HepG2 (cell line): Measurements from ENCODE around the gene MAGI1. TPM values are rescaled to one million over a fixed set of nuclear protein-coding genes. Genes with fewer than 3 reads are reported as not detected.

Experiments used
- ATAC-seq: fragments of 200-7000 bp; cut with Tn5 transposase; 3 replicates; pipeline ENCODE4 v1.9.1; 2020; ENCODE audit warnings: mild to moderate bottlenecking, moderate library complexity
- BruUV-seq: library from RNA; stranded (reverse); fragments of 400-500 nt; replicated peaks from 2 replicates; lab custom pipeline; 2021; lab: Mats Ljungman, UMichigan
- CTCF ChIA-PET: fragments of 300-600 bp; formaldehyde crosslinking; extraction: SDS; loops from one replicate; lab custom pipeline; 2021; ENCODE audit warnings: low total read pairs, inconsistent platforms, low intra/inter-chr PET ratio; lab: Yijun Ruan, JAX
- POLR2A ChIA-PET: fragments of 350-600 bp; sonication (Branson Sonifier 250); formaldehyde crosslinking; loops from one replicate; lab custom pipeline; 2020; ENCODE audit warnings: antibody characterized with exemption, inconsistent platforms; lab: Yijun Ruan, JAX
- DNase-seq: peaks from one replicate; pipeline ENCODE4 v3.0.0-alpha.2; 2015; ENCODE audit warnings: low spot score
- FAIRE-seq: peaks from 3 replicates; lab custom pipeline; 2011; peaks lifted over from hg19 to GRCh38; lab: Jason Lieb, UNC
- H2AFZ ChIP-seq: one replicate; pipeline ENCODE4 v1.6.1; 2011; ENCODE audit warnings: low read length, inconsistent platforms
- H3K27ac ChIP-seq: fragments of 300-600 bp; 3 replicates; pipeline ENCODE4 v1.8.0; 2011; ENCODE audit warnings: mixed run types, mild to moderate bottlenecking, mixed read lengths, low read length, inconsistent platforms; ENCODE audit not compliant: insufficient read depth; ENCODE audit errors: extremely low read length
- H3K27me3 ChIP-seq, 2 experiments: fragments of 200-600 bp in 1 of 2; 2 replicates in 1 of 2; 3 replicates in 1 of 2; pipeline versions ENCODE4 v1.6.0 to v1.8.0; 2011; ENCODE audit warnings: low read length in 2 of 2, mild to moderate bottlenecking in 2 of 2, moderate library complexity in 2 of 2, inconsistent platforms in 1 of 2; ENCODE audit not compliant: insufficient read depth in 2 of 2, control insufficient read depth in 1 of 2
- H3K36me3 ChIP-seq, 2 experiments: fragments of 200-600 bp in 1 of 2; replicated peaks in 1 of 2; 2 replicates in 1 of 2; 3 replicates in 1 of 2; pipeline versions ENCODE4 v1.5.1 to v1.8.0; 2011; ENCODE audit warnings: low read length in 2 of 2, inconsistent platforms in 1 of 2; ENCODE audit not compliant: insufficient read depth in 2 of 2, control insufficient read depth in 1 of 2
- H3K4me1 ChIP-seq: 2 replicates; pipeline ENCODE4 v1.5.1; 2012; ENCODE audit warnings: low read length, inconsistent platforms; ENCODE audit not compliant: insufficient read depth
- H3K4me2 ChIP-seq: 2 replicates; pipeline ENCODE4 v1.6.0; 2011; ENCODE audit warnings: low read depth, low read length, inconsistent platforms
- H3K4me3 ChIP-seq, 3 experiments: fragments of 200-600 bp in 1 of 3; sonication (generic), shearing (Covaris generic) in 1 of 3; replicated peaks in 1 of 3; 2 replicates each; pipeline ENCODE4 v1.5.1; 2011 to 2016; ENCODE audit warnings: low read length in 3 of 3, inconsistent platforms in 2 of 3, low read depth in 2 of 3, mild to moderate bottlenecking in 2 of 3, control low read depth in 1 of 3, mixed read lengths in 1 of 3; ENCODE audit not compliant: insufficient read depth in 1 of 3
- H3K79me2 ChIP-seq: one replicate; pipeline ENCODE4 v1.6.1; 2011; ENCODE audit warnings: low read length, inconsistent platforms; ENCODE audit not compliant: insufficient read depth
- H3K9ac ChIP-seq: 2 replicates; pipeline ENCODE4 v1.6.0; 2011; ENCODE audit warnings: mild to moderate bottlenecking, low read depth, low read length, inconsistent platforms; ENCODE audit not compliant: insufficient read depth
- H3K9me3 ChIP-seq: 2 replicates; pipeline ENCODE4 v1.5.1; 2012; ENCODE audit warnings: mild to moderate bottlenecking, low read length
- H4K20me1 ChIP-seq: 2 replicates; pipeline ENCODE4 v1.6.0; 2011; ENCODE audit warnings: inconsistent platforms, mild to moderate bottlenecking, low read length, moderate library complexity; ENCODE audit not compliant: insufficient read depth
- CBX2 ChIP-seq, 2 experiments: fragments of 200-600 bp in 1 of 2; sonication (generic); formaldehyde crosslinking in 1 of 2; IDR thresholded peaks; 2 replicates each; pipeline versions ENCODE4 v1.7.0 to v1.8.1; 2018 to 2022; ENCODE audit warnings: low read depth in 2 of 2, low read length in 1 of 2, mild to moderate bottlenecking in 1 of 2, missing genetic modification reagents in 1 of 2
- GATAD2A ChIP-seq: IDR thresholded peaks from 2 replicates; pipeline ENCODE4 v1.6.1; 2016
- IRF9 ChIP-seq: sonication (generic); formaldehyde crosslinking; IDR thresholded peaks from 2 replicates; pipeline ENCODE4 v1.8.0; 2022; ENCODE audit warnings: missing genetic modification reagents, mild to moderate bottlenecking, borderline replicate concordance
- PAWR ChIP-seq: sonication (generic); formaldehyde crosslinking; IDR thresholded peaks from 2 replicates; pipeline ENCODE4 v1.4.0; 2020; ENCODE audit warnings: missing genetic modification reagents, mild to moderate bottlenecking, borderline replicate concordance
- POLR2A ChIP-seq, 2 experiments: IDR thresholded peaks; 2 replicates each; pipeline ENCODE4 v1.6.1; 2011; ENCODE audit warnings: low read depth in 2 of 2, low read length in 2 of 2, mild to moderate bottlenecking in 1 of 2, moderate library complexity in 1 of 2; ENCODE audit not compliant: insufficient read depth in 1 of 2
- SPEN ChIP-seq: sonication (generic); formaldehyde crosslinking; IDR thresholded peaks from 2 replicates; pipeline ENCODE4 v1.5.1; 2020; ENCODE audit warnings: low read depth, mild to moderate bottlenecking, missing genetic modification reagents
- ZBTB21 ChIP-seq: sonication (generic); formaldehyde crosslinking; IDR thresholded peaks from 2 replicates; pipeline ENCODE4 v1.4.0; 2020; ENCODE audit warnings: missing genetic modification reagents
- ZBTB3 ChIP-seq: sonication (generic); formaldehyde crosslinking; IDR thresholded peaks from 2 replicates; pipeline ENCODE4 v1.4.0; 2020; ENCODE audit warnings: low read depth, mild to moderate bottlenecking, moderate library complexity, missing genetic modification reagents, borderline replicate concordance
- ZNF329 ChIP-seq: sonication (generic); formaldehyde crosslinking; IDR thresholded peaks from 2 replicates; pipeline ENCODE4 v1.9.0; 2021; ENCODE audit warnings: low read depth, mild to moderate bottlenecking, missing genetic modification reagents
- ZNF577 ChIP-seq: sonication (generic); formaldehyde crosslinking; IDR thresholded peaks from 2 replicates; pipeline ENCODE4 v1.4.0; 2020; ENCODE audit warnings: mild to moderate bottlenecking, low read depth, missing genetic modification reagents, borderline replicate concordance
- WGBS: methylation state at CpG from one replicate; pipeline ENCODE4 v1.1.6; 2017; ENCODE audit warnings: low lambda C conversion rate; 5-methylcytosine and 5-hydroxymethylcytosine counted together
- in situ Hi-C: cut with HindIII; loops from 2 replicates; pipeline ENCODE4 v1.10.0; 2017; ENCODE audit warnings: low pct_unique_long_range_greater_than_20kb; ENCODE audit not compliant: extremely low pct_ligation_motif_present
- intact Hi-C: fragments of 100-400 bp; cut with micrococcal nuclease; formaldehyde crosslinking; loops from one replicate; pipeline ENCODE4 v1.10.0; 2022; ENCODE audit not compliant: unreplicated experiment
- polyA plus RNA-seq, 8 experiments: library from polyadenylated mRNA; depleted of rRNA in 3 of 8; stranded (reverse) in 7 of 8; unstranded in 1 of 8; fragments of >200 nt; fragmentation: Illumina TruSeq in 4 of 8; extraction: Trizol in 4 of 8; gene quantifications; 2 replicates each; pipeline versions ENCODE4 v1.2.1 to v1.2.3, GENCODE V29; 2011 to 2016; ENCODE audit warnings: low read depth in 4 of 8, missing spikeins in 1 of 8, mixed read lengths in 1 of 8; ENCODE audit not compliant: insufficient read depth in 1 of 8
- total RNA-seq, 5 experiments: library from RNA; depleted of rRNA; stranded (reverse); fragments of >200 nt; fragmentation: Illumina TruSeq; extraction: Trizol; gene quantifications; 2 replicates each; pipeline ENCODE4 v1.2.3, GENCODE V29; 2016; ENCODE audit warnings: low read depth in 1 of 5
- TF ChIP-seq, protein P1 (sequence below): IDR thresholded peaks from 2 replicates; pipeline ENCODE4 v1.6.1; 2018; ENCODE audit warnings: missing genetic modification reagents
- TF ChIP-seq, protein P2 (sequence below): fragments of 450-650 bp; IDR thresholded peaks from 2 replicates; pipeline ENCODE4 v1.6.1; 2017; ENCODE audit warnings: mild to moderate bottlenecking

The MAGI1 gene
- total and polyA plus RNA-seq, 2 of the 13 experiments (the other 11 are each of a cell fraction or from before 2014, with no cell fraction given): 22.2 to 26.0 TPM

GRCh38 chr3:65964838-65965237, 73.9 kb downstream of the MAGI1 start:
- TF ChIP-seq IRF9 (CRISPR knock-in tag) (no peak), GATAD2A (CRISPR knock-in tag) (no peak), PAWR (CRISPR knock-in tag) (no peak), POLR2A (IDR thresholded peaks at IDR 0.05; ENCODE audit: insufficient read depth in 1 of 2, low read depth in 2 of 2, low read length in 2 of 2) (no peak), ZBTB3 (CRISPR knock-in tag) (no peak), ZBTB21 (CRISPR knock-in tag) (no peak), ZNF577 (CRISPR knock-in tag) (no peak), ZNF329 (CRISPR knock-in tag) (no peak), CBX2 (IDR thresholded peaks at IDR 0.05; ENCODE audit: low read depth, low read length) (no peak), CBX2 (CRISPR knock-in tag; IDR thresholded peaks at IDR 0.05; ENCODE audit: low read depth) (no peak), SPEN (CRISPR knock-in tag) (no peak)
- TF ChIP-seq, protein P1, sequence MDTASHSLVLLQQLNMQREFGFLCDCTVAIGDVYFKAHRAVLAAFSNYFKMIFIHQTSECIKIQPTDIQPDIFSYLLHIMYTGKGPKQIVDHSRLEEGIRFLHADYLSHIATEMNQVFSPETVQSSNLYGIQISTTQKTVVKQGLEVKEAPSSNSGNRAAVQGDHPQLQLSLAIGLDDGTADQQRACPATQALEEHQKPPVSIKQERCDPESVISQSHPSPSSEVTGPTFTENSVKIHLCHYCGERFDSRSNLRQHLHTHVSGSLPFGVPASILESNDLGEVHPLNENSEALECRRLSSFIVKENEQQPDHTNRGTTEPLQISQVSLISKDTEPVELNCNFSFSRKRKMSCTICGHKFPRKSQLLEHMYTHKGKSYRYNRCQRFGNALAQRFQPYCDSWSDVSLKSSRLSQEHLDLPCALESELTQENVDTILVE (CRISPR knock-in tag): no peak
- TF ChIP-seq, protein P2, sequence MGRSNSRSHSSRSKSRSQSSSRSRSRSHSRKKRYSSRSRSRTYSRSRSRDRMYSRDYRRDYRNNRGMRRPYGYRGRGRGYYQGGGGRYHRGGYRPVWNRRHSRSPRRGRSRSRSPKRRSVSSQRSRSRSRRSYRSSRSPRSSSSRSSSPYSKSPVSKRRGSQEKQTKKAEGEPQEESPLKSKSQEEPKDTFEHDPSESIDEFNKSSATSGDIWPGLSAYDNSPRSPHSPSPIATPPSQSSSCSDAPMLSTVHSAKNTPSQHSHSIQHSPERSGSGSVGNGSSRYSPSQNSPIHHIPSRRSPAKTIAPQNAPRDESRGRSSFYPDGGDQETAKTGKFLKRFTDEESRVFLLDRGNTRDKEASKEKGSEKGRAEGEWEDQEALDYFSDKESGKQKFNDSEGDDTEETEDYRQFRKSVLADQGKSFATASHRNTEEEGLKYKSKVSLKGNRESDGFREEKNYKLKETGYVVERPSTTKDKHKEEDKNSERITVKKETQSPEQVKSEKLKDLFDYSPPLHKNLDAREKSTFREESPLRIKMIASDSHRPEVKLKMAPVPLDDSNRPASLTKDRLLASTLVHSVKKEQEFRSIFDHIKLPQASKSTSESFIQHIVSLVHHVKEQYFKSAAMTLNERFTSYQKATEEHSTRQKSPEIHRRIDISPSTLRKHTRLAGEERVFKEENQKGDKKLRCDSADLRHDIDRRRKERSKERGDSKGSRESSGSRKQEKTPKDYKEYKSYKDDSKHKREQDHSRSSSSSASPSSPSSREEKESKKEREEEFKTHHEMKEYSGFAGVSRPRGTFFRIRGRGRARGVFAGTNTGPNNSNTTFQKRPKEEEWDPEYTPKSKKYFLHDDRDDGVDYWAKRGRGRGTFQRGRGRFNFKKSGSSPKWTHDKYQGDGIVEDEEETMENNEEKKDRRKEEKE: no peak
- H3K79me2 ChIP-seq: peaks cover 73% of the 10 kb centered on the region
- BruUV-seq: no TSS peak
- WGBS: 96% methylated on average over 3 of the region's 3 CpGs
- no peak overlapping the region for H2AFZ ChIP-seq
- intact Hi-C loops: loop anchor here (5.0 kb wide), 2 partner anchors 172 to 178 kb away; no protein-coding TSS in a partner anchor
- CTCF ChIA-PET: no interaction called here
- H3K4me2 ChIP-seq: no peak overlapping the region
- no peaks in the 10 kb centered on the region for H3K27me3 ChIP-seq
- DNase-seq: no peak
- 0 out of 2 replicates have a peak, but pooled peaks cover 14% of the 10 kb centered on the region for H4K20me1 ChIP-seq
- no peak overlapping the region for H3K9ac ChIP-seq
- no peak overlapping the region for H3K4me3 ChIP-seq
- H3K9me3 ChIP-seq: no peaks in the 10 kb centered on the region
- H3K4me1 ChIP-seq: peaks cover 51% of the 10 kb centered on the region
- no peak for FAIRE-seq
- no peak for ATAC-seq
- in situ Hi-C loops: no loop called here
- H3K27ac ChIP-seq: no peak overlapping the region
- no peaks in the 10 kb centered on the region for H3K36me3 ChIP-seq
- POLR2A ChIA-PET: interaction anchor here (1.5 kb wide), 1 partner anchor 11 kb away, joined by 3 read pairs; no protein-coding TSS in a partner anchor
